ENCODE measurements around the gene ARL8B. TPM values are rescaled to one million over a fixed set of nuclear protein-coding genes. Genes with fewer than 3 reads are reported as not detected.

Gene ARL8B
- total RNA-seq, 1 experiment from 2014 or later = 54.0 TPM

- Histone ChIP-seq H3K4me3 (ENCODE audit: low read depth, low read length, poor library complexity, severe bottlenecking) (peak overlapping the region; percentile 73), H3K27ac (ENCODE audit: low read depth, low read length, poor library complexity, severe bottlenecking) (peak overlapping the region; percentile 97), H3K36me3 (ENCODE audit: insufficient read depth, low read length, poor library complexity, severe bottlenecking) (no peaks in the 10 kb centered on the region), H3K9me3 (ENCODE audit: low read depth, low read length, poor library complexity, severe bottlenecking) (no peaks in the 10 kb centered on the region), H3K27me3 (replicated peaks; ENCODE audit: insufficient read depth, low read depth, low read length, poor library complexity) (no peaks in the 10 kb centered on the region), H3K4me1 (ENCODE audit: insufficient read depth, low read length, poor library complexity, severe bottlenecking) (peaks cover 2% of the 10 kb centered on the region)
- peak; percentile 28 for DNase-seq (ENCODE audit: low spot score)
- ChIA-PET POLR2A (ENCODE audit: low non-redundant PET) (no interaction called here), CTCF (no interaction called here)
- intact Hi-C loops (cut with micrococcal nuclease; ENCODE audit: unreplicated experiment) = loop anchor here (5.0 kb wide), 1 partner anchor 65 kb away; the partner anchor contains the start of gene ARL8B
- no peak for TF ChIP-seq EZH2 (IDR thresholded peaks at IDR 0.05; ENCODE audit: borderline replicate concordance, low read depth, low read length, poor library complexity, severe bottlenecking)
- no peak for TF ChIP-seq CTCF (conservative IDR thresholded peaks at IDR 0.05; ENCODE audit: low read depth, low read length)
- TSS peak; percentile 64 for BruUV-seq (replicated peaks)
Measured at GRCh38 chr3:5186858-5187155, 64.7 kb downstream of the ARL8B start.

GRCh38 chr3:5187156-5187919, 65.2 kb downstream of the ARL8B start, which contains the start of gene EDEM1:
EDEM1 (plus strand) TSS chr3:5187707; CDS start chr3:5187806, 99 bp downstream.
- no peaks in the 10 kb centered on the region for H3K9me3 ChIP-seq (ENCODE audit: low read depth, low read length, poor library complexity, severe bottlenecking)
- TF ChIP-seq CTCF (conservative IDR thresholded peaks at IDR 0.05; ENCODE audit: low read depth, low read length) (no peak), EZH2 (IDR thresholded peaks at IDR 0.05; ENCODE audit: borderline replicate concordance, low read depth, low read length, poor library complexity, severe bottlenecking) (no peak)
- H3K4me3 ChIP-seq (ENCODE audit: low read depth, low read length, poor library complexity, severe bottlenecking) = peak within 1 kb of the TSS; percentile 73
- no peaks in the 10 kb centered on the region for H3K36me3 ChIP-seq (ENCODE audit: insufficient read depth, low read length, poor library complexity, severe bottlenecking)
- POLR2A ChIA-PET (ENCODE audit: low non-redundant PET) = no interaction called here
- intact Hi-C loops (cut with micrococcal nuclease; ENCODE audit: unreplicated experiment) = loop anchor here (5.0 kb wide), 1 partner anchor 65 kb away; the partner anchor contains the start of gene ARL8B
- DNase-seq (ENCODE audit: low spot score) = peak; percentile 94
- no peaks in the 10 kb centered on the region for H3K27me3 ChIP-seq (replicated peaks; ENCODE audit: insufficient read depth, low read depth, low read length, poor library complexity)
- CTCF ChIA-PET = no interaction called here
- no TSS peak for BruUV-seq (replicated peaks)
- H3K4me1 ChIP-seq (ENCODE audit: insufficient read depth, low read length, poor library complexity, severe bottlenecking) = peaks cover 5% of the 10 kb centered on the region
- peak within 1 kb of the TSS; percentile 97 for H3K27ac ChIP-seq (ENCODE audit: low read depth, low read length, poor library complexity, severe bottlenecking)

GRCh38 chr3:5187920-5188418, 65.9 kb downstream of the ARL8B start:
- peak; percentile 44 for DNase-seq (ENCODE audit: low spot score)
- Histone ChIP-seq H3K27ac (ENCODE audit: low read depth, low read length, poor library complexity, severe bottlenecking) (peak overlapping the region; percentile 97), H3K4me1 (ENCODE audit: insufficient read depth, low read length, poor library complexity, severe bottlenecking) (peaks cover 11% of the 10 kb centered on the region), H3K27me3 (replicated peaks; ENCODE audit: insufficient read depth, low read depth, low read length, poor library complexity) (no peaks in the 10 kb centered on the region), H3K4me3 (ENCODE audit: low read depth, low read length, poor library complexity, severe bottlenecking) (peak overlapping the region; percentile 73), H3K9me3 (ENCODE audit: low read depth, low read length, poor library complexity, severe bottlenecking) (no peaks in the 10 kb centered on the region), H3K36me3 (ENCODE audit: insufficient read depth, low read length, poor library complexity, severe bottlenecking) (no peaks in the 10 kb centered on the region)
- ChIA-PET CTCF (no interaction called here), POLR2A (ENCODE audit: low non-redundant PET) (no interaction called here)
- no peak for TF ChIP-seq EZH2 (IDR thresholded peaks at IDR 0.05; ENCODE audit: borderline replicate concordance, low read depth, low read length, poor library complexity, severe bottlenecking)
- TF ChIP-seq CTCF (conservative IDR thresholded peaks at IDR 0.05; ENCODE audit: low read depth, low read length) = no peak
- intact Hi-C loops (cut with micrococcal nuclease; ENCODE audit: unreplicated experiment) = loop anchor here (5.0 kb wide), 1 partner anchor 66 kb away; the partner anchor contains the start of gene ARL8B
- no TSS peak for BruUV-seq (replicated peaks)
